C1 segment of cervical spinal cord (tissue), 14 donors: ENCODE measurements around the gene TPST2.

Experiments used
- DNase-seq, 14 donors: peaks; one replicate each; lab custom pipeline; 2025; lab: John Stamatoyannopoulos, UW

Gene TPST2

DNA sequence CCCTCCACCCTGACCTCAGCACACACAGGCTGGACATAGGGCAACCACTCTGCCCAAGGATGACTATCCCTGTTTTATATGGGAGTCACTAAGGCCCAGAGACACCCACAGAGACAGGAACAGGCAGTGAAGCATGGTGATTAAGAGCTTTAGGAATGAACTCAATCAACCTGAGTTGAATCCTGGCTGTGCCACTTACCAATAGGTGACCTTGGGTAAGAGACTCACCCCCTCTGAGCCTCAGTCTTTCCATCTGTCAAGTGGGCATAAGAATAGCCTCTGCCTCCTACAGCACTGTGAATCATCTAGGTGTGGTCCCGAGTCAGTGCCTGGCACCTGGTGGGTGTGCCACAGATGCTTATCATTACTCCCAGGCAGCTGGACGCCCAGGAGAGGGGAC, 21.1 kb upstream of the TPST2 start:
- DNase-seq: no peak

DNA sequence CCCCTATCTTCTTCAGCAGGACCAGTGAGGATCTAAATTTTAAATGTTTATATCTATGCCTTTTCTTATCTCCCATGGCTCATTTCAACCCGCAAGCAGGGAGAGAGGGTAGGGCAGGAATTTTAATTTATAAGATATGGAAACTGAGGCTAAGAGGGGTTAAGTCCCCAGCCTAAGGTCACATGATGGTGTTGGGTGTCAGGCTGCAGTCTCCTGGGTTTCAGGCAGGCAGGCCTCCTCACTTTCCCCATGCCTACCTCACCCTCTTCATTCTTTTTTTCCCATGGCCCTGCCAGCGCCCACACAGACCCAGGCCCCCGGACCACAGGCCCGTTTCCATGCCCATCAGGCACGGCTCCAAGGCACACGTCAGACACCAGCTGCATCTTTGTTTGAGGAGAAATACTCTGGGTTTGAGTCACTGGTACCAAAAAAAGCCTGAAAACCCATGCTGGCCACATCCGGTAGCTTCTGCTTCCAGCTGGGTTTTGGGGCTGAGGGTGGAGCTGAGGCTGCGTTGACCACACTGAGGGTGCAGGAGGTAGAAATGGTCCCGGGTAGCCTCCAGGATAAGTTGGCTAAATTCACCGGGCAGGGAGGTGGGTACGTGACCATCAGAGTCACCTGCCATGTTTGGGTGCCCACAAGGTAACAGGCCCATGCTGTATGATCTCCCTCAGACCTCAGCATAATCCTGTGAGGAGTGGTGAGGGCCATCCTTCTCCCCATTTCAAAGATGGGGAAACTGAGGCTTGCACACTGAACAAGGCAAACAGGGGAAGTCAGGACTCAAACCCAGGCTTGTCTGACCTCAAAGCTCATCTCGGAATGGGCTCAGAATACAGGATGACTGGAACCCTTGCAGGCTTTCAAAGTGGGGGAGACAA, 20.4 kb upstream of the TPST2 start:
- DNase-seq: peak in 9 of 14 donors; percentile 2 to 60 (median 35)

DNA sequence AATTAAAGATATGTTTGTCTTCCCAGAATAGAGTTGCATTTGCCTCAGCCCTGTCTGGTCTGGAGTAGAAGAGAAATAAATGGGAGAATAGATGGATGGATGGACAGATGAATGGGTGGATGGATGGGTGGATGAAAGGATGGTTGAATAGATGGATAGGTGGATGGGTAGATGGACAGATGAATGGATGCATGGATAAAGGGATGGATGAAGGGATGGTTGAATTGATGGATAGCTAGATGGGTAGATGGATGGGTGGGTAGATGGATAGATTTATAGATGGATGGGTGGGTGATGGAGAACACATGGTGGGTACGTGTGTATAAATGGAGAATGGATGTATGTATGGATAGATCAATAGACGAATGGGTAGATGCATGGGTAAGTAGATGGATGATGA, 19.4 kb upstream of the TPST2 start:
- no peak for DNase-seq

DNA sequence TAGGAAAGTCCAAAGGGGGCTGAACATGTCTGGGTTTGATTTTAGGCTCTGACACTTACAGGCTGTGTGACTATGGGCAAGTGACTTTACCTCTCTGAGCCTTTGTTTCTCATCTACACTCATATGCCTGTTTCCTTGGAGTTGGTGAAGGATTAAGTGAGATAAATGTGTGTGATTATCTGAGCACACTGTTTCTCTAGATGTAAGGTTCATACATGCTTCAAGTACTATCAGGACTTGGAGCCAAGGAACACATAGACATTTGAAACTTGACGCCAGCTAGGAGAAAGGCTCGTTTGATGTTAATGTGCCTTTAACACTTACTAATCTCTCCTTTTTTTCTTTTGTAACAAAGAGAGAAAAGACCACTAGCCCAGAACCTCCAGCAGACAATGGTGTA, 18.2 kb upstream of the TPST2 start:
- no peak for DNase-seq

DNA sequence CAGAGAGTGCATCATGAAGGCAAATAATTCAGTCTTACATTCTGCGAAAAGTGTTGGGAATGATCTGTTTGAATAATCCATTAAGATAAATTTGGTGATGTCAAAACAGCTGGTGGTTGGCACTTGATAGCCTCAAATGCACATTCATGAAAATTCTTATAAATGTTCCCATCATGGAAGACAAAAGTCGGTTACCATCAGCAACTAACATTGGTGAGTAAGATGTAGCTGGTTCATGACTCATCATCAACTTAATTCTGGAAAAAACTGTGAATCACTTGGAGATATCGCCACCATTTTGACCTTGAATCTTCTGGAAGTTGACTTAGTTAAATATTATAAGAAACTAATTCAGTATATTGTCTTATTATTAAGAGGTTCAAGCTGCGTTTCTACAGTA, 16.7 kb upstream of the TPST2 start:
- no peak for DNase-seq

DNA sequence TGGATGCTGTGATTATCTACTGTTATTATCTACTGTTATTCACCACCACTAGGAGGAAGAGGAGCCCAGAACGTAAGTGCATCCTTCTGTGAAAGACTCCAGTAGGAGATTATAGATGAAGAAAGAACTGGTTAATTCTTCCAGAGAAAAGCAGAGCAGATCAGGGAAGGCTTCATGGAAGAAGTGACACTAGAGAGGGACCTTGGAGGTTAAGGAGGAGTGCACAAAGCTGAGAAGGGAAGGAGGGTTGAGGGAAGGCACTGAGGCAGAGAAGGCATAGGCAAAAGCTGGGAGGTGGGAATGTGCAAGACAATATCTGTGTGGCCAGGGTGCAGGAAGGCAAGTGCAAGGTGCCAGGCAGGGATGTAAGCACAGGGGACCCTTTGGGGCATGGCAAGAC, 14.4 kb upstream of the TPST2 start:
- DNase-seq: no peak

DNA sequence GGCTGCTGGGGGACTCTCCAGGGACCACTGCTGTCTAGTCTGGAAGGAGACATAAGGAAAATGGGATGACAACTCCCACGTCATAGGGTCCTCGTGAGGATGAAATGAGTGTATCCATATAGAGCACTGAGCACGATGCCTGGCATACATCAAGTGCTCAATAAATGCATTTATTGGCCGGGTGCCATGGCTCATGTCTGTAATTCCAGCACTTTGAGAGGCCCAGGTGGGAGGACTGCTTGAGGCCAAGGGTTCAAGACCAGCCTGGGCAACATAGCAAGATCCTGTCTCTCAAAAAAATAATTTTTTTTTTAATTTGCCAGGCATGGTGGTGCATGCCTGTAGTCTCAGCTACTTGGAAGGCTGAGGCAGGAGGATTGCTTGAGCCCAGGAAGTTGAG, 12.2 kb upstream of the TPST2 start:
- no peak for DNase-seq

DNA sequence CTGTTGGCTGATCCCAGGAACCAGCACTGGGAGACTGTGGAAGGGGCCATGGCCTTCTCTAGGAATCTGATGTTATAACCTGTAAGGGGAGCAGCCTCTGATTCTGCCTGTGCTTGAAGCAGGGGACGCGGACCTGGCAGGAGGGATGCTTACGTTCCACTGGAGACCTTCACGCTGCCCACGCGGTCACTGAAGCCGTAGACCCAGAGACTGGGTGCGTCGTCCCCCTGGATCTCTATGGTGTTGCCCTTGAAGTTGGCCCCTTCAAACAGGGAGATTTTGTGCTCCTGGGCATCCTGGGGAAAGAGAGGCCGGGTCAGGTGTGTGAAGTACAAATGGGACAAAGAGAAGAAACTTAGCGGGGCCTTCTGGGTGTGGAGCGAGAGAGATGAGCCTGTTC, 11.8 kb upstream of the TPST2 start:
- no peak for DNase-seq

DNA sequence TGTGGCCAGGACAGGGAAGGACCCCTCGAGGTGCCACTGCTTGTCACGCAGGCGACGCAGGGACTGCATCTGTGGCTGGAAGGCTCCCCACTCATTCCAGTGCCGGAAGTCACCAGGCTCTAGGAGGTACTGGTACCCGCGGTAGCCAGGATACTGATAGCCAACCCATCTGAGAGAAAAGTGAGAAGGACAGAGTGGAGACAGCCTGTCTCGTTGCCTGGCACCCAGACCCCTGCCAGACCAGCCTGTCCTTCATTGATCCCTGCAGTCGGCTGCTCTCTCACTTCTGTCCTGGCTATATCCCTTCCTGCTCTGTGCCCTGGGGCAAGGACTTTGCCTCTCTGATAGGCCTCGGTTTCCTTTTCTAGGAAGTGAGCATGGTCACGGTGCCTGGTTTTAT, 9.6 kb upstream of the TPST2 start:
- no peak for DNase-seq

DNA sequence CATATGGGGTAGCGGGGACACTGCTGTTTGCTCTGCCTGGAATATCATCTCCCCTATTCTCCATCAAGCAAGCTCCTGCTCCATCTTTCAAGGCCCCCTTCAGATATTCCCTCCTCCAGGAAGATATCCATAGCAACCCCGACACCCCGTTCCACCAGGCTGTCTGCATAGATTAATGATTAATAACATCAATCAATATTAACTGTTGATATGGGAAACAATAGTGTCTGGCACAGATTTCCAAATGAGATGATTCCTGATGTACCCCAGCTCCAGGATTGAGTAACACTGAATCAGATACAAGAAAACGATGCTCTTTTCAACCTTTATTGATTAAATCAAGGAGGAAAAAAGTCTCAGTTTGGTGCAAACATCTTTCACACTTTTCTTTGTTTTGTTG, 7.5 kb upstream of the TPST2 start:
- no peak for DNase-seq

DNA sequence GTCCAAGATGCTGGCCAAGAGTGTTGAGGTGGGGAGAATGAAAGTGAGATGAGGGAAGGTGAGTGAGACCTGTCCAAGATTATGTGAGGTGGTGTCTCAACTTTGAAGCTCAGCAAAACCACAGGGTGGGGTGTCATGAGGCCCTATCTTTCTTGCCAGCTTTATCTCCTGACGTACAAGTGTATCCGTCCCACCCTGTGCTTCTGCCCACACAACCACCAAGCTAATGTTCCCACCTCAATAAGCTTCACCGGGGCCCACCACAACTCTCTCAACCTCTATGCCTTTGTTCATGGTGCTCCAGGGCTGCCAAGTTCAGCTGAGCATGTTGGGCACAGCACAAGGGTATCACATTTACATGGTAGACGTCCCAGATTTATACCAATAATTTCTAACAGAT, 7.1 kb upstream of the TPST2 start:
- DNase-seq: no peak

DNA sequence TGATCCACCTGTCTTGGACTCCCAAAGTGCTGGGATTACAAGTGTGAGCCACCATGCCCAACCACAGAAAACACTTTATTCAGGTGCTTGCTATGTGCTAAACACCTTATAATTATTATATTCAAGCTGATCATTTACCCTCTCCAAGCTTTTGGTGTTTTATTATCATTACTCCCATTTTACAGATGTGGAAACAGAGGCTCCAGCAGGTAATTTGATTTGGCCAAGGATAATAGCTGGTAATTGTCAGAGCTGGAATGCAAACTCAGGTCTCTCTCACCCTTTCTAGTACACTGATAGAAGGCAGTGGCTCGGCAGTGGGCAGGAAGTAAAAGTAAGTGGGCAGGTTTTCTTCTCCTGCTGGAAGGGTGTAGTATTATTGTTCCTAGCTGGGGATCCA, 3.8 kb upstream of the TPST2 start:
- DNase-seq: no peak

DNA sequence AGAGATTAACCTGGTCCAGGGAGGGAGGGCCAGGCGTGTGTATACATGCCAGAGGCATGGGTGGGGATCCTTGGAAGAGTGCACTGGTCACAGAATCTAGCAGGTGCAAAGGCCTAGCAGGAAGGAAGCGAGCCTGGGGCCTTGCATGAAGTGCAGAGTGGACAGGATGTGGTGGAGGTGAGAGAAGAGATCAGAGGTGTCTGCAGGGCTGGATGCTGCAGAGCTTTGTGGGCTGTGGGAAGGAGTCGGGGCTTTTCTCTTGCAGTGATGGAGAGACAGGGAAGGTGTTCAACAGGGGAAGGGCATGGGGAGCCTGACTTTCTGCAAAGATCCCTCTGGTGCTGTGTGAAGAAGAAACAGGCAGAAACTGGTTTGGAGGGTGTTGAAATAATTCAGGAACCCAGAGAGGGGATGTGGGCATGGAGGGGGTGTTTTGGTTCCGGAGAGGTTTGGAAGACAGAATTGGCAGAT, 2.5 kb upstream of the TPST2 start:
- no peak for DNase-seq

DNA sequence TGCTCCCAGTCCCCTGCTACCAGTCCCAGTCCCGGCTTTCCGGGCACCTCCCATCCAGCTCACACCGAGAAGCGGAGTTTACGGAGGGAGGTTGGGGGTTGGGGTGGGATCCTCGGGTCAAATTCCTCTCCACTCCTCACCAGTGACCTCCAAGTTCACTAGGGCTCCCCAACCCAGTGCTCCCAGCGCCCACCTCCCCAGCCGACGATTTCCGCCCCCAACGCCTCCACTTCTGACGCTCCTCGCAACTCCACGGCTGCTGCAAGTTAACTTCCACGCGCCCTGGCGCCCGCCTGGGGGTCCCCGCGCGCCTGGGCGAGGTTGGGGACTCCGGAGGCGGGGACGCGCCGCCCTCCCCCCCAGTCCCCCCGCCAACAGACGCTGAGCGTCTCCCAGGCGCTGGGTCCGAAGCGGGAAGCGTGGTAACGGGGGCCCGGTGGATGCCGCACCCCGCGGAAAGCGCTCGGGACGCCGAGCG, 526 bp downstream of the TPST2 start:
- DNase-seq: no peak

DNA sequence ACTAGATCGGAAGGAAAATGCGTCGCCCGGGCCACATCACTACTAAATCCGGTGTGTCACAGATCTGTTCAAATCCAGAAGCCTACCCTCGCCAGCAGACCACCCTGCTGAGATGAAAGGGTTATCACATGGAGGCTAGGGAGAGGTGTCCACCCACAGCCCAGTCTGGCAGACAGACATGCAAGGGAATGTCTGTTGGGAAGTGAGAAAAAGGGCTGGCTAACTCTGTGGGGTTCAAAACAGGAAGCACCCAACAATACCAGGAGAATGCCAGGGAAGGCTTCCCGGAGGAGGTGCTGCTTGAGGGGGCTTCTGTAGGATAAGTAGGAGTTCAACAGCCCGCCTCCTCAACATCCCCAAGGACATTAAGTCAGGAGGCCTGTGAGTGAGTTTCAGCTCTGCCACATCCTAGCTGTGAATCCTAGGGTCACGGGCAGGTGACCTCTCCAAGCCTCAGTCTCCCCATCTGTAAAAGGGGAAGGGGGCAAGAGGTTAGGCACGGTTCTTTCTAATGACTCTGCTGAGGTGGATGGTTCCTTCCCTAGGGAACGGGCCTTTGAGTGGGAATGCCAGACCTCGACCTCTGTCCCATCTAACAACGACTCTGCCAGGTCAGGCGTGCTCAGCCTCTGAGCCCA, 1.1 kb downstream of the TPST2 start:
- DNase-seq: no peak

DNA sequence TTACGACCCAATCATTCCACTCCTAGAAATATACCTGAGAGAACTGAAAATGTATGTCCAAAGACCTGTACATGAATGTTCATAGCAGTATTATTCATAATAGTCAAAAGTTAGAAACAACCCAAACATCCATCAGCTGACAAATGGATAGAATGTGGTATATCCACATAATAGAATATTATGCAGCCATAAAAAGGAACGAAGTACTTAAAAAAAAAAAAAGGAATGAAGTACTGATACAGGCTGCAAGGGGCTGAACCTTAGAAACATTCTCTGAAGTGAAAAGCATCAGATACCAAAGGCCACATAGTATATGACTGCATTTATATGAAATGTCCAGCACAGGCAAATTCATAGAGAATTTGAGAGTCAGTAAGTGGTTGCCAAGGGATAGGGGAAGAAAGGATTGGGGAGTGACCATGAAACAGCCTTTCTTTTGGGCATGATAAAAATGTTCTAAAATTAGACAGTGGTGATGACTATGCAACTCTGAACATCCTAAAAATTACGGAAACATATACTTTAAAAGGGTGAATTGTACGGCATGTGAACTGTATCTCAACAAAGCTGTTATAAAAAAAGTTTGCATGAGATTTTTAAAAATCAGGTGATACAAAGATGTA, 1.8 kb downstream of the TPST2 start:
- no peak for DNase-seq

DNA sequence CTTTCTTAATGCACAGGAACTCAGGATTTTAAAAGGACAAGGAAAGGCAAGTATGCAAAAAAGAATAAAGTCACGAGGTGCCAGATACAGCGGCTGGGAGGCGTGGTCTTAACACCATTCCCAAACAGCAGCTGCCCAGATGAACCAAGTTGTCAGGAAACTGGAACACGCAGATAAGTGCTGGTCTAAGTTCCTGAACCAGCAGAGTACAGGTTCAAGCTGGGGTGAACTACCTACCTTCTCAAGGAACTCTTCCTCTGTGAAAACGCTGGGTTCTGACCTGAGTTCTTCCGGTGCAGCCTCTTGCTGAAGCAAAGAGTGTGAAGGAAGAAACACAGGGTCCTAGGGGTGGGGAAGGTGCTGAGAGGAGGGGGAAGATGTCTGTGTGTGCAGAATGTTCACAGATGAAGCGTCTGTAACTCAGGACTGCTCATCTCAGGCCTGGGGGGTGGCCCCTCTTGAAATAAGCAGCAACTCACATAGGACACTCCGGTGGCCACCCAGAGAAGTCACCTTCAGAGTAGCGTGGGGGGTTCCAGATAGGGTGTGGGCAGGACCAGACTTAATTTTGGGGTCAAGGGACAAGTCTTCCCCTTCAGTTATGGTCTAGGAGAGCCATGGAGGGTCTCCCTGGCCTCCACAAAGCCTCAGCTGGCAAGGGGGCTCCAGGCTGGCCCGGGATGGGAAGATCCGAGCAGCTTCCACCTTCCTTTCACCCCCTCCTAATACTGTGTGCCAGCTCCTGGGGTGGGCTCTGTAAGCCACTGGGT, 3.2 kb downstream of the TPST2 start:
- no peak for DNase-seq

DNA sequence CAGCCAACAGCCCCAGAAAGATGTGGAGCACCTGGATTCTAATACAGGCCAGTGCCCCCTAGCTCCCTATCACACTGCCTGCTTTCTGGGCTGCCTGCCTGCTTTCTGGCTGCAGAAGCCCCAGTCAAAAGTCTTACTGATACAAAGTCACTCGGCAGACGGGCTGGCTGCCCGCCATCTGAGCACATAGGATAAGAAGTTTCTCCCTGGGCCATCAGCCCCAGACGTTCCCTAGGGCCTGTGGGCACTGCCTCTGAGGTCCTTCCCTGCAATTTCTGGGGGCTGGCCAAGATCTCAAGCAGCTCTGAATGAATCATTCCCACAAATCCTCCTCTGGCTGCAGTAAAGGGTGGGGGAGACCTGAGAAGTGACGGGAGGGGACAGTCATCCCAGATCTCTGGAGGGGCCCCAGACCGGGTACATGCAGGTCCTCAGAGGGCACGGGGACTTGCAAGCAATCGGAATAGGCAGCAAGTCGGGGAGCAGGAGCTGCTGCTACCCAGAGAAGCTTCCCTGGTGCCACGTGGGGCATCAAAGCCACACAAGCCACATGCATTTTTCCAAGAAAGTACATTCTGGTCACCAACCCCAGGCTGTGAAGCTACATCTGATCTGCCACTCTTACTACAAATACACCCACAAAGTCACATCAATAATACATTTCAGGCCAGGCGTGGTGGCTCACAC, 4.7 kb downstream of the TPST2 start:
- DNase-seq: peak in 2 of 14 donors; percentile 7 to 12

DNA sequence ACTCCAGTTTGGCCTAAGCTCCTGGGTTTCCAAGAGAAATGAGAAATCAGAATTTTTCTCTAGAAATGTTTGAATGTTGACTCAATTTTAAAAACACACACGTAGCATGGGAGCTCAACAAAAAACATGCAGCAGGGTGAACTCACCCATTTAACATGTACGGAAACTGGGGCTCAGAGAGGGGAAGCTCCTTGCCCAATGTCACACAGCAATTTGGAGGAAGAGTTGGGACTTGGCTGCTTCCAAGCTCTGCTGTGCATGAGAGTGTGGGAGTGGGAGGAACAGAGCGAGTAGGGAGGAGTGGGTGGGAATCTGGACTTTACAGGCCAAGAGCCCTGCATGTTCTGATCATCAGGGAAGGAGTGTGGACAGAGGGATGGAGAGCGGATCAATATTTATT, 5.9 kb downstream of the TPST2 start:
- DNase-seq: no peak

DNA sequence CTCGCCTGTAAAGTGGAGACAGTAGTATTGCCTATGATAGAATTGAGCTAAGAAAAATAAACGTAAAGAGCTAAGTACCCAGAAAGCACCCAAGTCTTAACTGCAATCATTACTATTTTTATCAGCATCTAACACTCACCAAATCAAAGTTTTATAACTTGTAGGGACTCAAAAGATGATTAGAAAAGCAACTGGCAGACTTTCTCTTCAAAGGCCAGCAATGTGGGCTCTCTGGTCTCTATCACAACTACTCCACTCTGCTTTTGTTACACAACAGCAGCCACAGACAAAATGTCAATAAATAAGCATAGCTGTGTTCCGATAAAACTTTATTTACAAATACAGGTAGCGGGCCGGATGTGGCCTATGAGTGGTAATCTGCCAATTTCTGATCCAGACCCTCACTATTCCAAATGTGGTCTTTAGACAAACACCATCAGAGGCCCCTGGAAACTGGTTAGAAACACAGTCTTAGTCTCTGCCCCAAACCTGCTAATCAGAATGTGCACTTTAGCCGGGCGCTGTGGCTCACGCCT, 8.2 kb downstream of the TPST2 start:
- no peak for DNase-seq

DNA sequence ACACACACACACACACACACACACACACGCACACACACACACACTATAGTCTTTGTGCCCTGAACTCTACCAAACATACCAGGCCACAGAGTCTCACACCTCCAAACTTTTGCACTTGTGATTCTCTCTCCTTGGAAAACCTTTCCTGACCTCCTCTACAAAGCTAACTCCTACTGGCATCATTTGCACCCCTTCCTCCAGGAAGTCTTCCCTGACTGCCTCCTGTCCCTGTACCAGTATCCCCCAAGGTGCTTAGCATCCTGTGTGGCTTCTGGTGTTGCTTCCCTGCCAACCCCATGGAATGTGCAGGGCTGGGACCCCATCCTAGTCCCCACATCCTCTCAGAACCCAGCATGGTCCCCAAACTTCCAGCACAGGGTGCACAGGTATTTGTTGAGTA, 8.9 kb downstream of the TPST2 start:
- no peak for DNase-seq
